ENCODE results near the gene FGF6.
"Not testable (repeated sequence)": the region's sequence is repeated elsewhere in the genome, so short reads cannot be mapped to it uniquely, and the experiment has no call there.

Gene FGF6

GRCh38 chr12:4418913-4419312 lies 26.7 kb downstream of the FGF6 start:
- no peak for DNase-seq (ENCODE audit: low read depth in 2 of 2)

GRCh38 chr12:4417936-4418335 lies 27.7 kb downstream of the FGF6 start:
- no peak for DNase-seq (ENCODE audit: low read depth in 2 of 2)

- DNase-seq (ENCODE audit: low read depth in 2 of 2) = no peak
Measured at GRCh38 chr12:4417455-4417854, 28.2 kb downstream of the FGF6 start.

GRCh38 chr12:4416276-4416675 lies 29.3 kb downstream of the FGF6 start:
- DNase-seq (ENCODE audit: low read depth in 2 of 2) = no peak

- DNase-seq (ENCODE audit: low read depth in 2 of 2) = no peak
Measured at GRCh38 chr12:4412465-4412864, 33.1 kb downstream of the FGF6 start.

GRCh38 chr12:4412056-4412455 lies 33.6 kb downstream of the FGF6 start:
- DNase-seq (ENCODE audit: low read depth in 2 of 2) = no peak

GRCh38 chr12:4407136-4407535 lies 38.5 kb downstream of the FGF6 start:
- no peak for DNase-seq (ENCODE audit: low read depth in 2 of 2)

- not testable (repeated sequence) for DNase-seq (ENCODE audit: low read depth in 2 of 2)
Measured at GRCh38 chr12:4404877-4405637, 40.6 kb downstream of the FGF6 start.

- no peak for DNase-seq (ENCODE audit: low read depth in 2 of 2)
Measured at GRCh38 chr12:4402996-4403395, 42.6 kb downstream of the FGF6 start.

GRCh38 chr12:4401117-4401516 lies 44.5 kb downstream of the FGF6 start:
- no peak for DNase-seq (ENCODE audit: low read depth in 2 of 2)

GRCh38 chr12:4395818-4396217 lies 49.8 kb downstream of the FGF6 start:
- no peak for DNase-seq (ENCODE audit: low read depth in 2 of 2)

- DNase-seq (ENCODE audit: low read depth in 2 of 2) = no peak
Measured at GRCh38 chr12:4393211-4393610, 52.4 kb downstream of the FGF6 start.

GRCh38 chr12:4392223-4392742 lies 53.3 kb downstream of the FGF6 start:
- DNase-seq (ENCODE audit: low read depth in 2 of 2) = no peak

- no peak for DNase-seq (ENCODE audit: low read depth in 2 of 2)
Measured at GRCh38 chr12:4388662-4389061, 57.0 kb downstream of the FGF6 start.

- no peak for DNase-seq (ENCODE audit: low read depth in 2 of 2)
Measured at GRCh38 chr12:4388032-4388431, 57.6 kb downstream of the FGF6 start.

GRCh38 chr12:4387607-4388006 lies 58.0 kb downstream of the FGF6 start:
- no peak for DNase-seq (ENCODE audit: low read depth in 2 of 2)

GRCh38 chr12:4386801-4387200 lies 58.8 kb downstream of the FGF6 start:
- no peak for DNase-seq (ENCODE audit: low read depth in 2 of 2)

Data from fibroblast of skin of left quadriceps (primary cell).